Ovary (tissue), 3 donors: ENCODE results near the gene PSG2.
"Not testable (repeated sequence)": the region's sequence is repeated elsewhere in the genome, so short reads cannot be mapped to it uniquely, and the experiment has no call there.

Experiments
- POLR2A ChIP-seq: fragments of 450-650 bp; IDR thresholded peaks from one replicate; pipeline ENCODE4 v1.6.1; 2017; ENCODE audit warnings: antibody characterized with exemption, mild to moderate bottlenecking, moderate library complexity
- TF ChIP-seq, protein P1 (sequence below), 3 donors: fragments of 450-650 bp in 2 of 3; fragments of 200-600 bp in 1 of 3; IDR thresholded peaks; one replicate each; pipeline versions ENCODE4 v1.5.1 to v1.8.0; 2016 to 2022; ENCODE audit warnings: antibody characterized with exemption in 3 of 3, mild to moderate bottlenecking in 1 of 3
- donor health status: DM: no; HTN: no; CAD: no.

DNA sequence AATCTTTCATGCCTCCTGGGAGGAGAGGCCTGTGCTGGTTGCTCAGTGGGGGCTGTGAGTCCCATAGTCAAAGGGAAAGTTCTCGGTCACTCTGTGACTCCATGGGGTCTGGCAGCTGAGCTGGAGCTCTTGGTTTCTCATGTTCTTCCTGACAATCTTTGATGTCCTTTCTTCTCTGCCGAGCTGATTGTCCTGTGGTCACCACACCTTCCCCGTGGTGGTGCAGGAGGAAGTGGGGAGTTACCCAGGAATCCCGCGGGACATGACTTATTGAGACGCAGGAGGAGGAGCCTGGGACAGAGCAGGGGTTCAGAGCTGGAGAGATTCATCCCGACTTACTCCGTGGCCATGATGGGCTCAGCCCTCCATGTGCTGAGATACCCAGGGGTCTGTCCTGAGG lies 55.4 kb downstream of the PSG2 start:
- TF ChIP-seq, protein P1, sequence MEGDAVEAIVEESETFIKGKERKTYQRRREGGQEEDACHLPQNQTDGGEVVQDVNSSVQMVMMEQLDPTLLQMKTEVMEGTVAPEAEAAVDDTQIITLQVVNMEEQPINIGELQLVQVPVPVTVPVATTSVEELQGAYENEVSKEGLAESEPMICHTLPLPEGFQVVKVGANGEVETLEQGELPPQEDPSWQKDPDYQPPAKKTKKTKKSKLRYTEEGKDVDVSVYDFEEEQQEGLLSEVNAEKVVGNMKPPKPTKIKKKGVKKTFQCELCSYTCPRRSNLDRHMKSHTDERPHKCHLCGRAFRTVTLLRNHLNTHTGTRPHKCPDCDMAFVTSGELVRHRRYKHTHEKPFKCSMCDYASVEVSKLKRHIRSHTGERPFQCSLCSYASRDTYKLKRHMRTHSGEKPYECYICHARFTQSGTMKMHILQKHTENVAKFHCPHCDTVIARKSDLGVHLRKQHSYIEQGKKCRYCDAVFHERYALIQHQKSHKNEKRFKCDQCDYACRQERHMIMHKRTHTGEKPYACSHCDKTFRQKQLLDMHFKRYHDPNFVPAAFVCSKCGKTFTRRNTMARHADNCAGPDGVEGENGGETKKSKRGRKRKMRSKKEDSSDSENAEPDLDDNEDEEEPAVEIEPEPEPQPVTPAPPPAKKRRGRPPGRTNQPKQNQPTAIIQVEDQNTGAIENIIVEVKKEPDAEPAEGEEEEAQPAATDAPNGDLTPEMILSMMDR (IDR thresholded peaks at IDR 0.05) = not testable (repeated sequence)
- TF ChIP-seq POLR2A = not testable (repeated sequence)
